ENCODE data around the gene CBLL1. TPM values are rescaled to one million over a fixed set of nuclear protein-coding genes. Genes with fewer than 3 reads are reported as not detected.

The CBLL1 gene
- polyA plus RNA-seq, 4 donors = 21.9 to 31.2 (median 29.9) TPM

DNA sequence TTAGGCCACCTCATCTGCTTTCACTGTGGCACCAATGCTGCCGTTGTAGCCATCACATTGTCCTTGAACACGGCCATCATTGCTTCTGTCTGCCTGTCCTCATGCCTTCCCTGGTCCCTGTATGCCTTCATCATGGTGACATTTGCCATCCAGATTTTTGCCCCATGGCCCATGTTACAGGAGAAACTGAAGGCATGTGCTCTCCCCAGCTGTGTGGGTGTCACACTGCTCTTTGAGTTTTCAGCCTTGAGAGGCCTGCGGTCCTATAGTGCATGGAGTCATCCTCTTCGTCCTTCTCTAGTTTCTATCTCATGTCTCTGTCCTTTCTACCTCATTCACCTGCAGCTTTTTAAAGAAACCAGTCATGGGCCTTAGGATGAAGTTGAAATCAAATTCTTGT, 65.2 kb downstream of the CBLL1 start:
- no peak for DNase-seq (ENCODE audit: low read depth in 4 of 4, low spot score in 2 of 4)

GRCh38 chr7:107810626-107811025, 66.7 kb downstream of the CBLL1 start:
- DNase-seq (ENCODE audit: low read depth in 4 of 4, low spot score in 2 of 4) = no peak

Other genes starting within 250 kb of the CBLL1 start
- gene COG5, start 180.2 kb upstream of the CBLL1 start, polyA plus RNA-seq (ENCODE audit: insufficient read length in 4 of 4) = 10 to 100 TPM; 28.6 to 39.0 (median 33.1) TPM
- 10 to 100 TPM; 14.5 to 24.3 (median 17.0) TPM for gene DUS4L, start 180.2 kb upstream of the CBLL1 start, polyA plus RNA-seq (ENCODE audit: insufficient read length in 4 of 4)
- gene BCAP29, start 163.9 kb upstream of the CBLL1 start, polyA plus RNA-seq (ENCODE audit: insufficient read length in 4 of 4) = 10 to 100 TPM; 48.3 to 54.1 (median 51.8) TPM
- gene SLC26A4, start 83.3 kb upstream of the CBLL1 start, polyA plus RNA-seq (ENCODE audit: insufficient read length in 4 of 4) = 1 to 10 TPM; 3.6 to 6.3 (median 4.2) TPM
- gene SLC26A3, start 59.1 kb downstream of the CBLL1 start, polyA plus RNA-seq (ENCODE audit: insufficient read length in 4 of 4) = under 1 TPM; 0.17 to 0.35 (median 0.25) TPM
- gene DLD, start 147.0 kb downstream of the CBLL1 start, polyA plus RNA-seq (ENCODE audit: insufficient read length in 4 of 4) = 100 to 1,000 TPM; 104 to 139 (median 115) TPM